Ramos (cell line): ENCODE data around the gene RRP1.

Experiments
- in situ Hi-C: fragments of 300-500 bp; cut with MboI; formaldehyde crosslinking; loops from one replicate; pipeline ENCODE4 v1.14.3; 2022; ENCODE audit warnings: low sequenced_read_pairs; ENCODE audit not compliant: unreplicated experiment

The RRP1 gene

DNA sequence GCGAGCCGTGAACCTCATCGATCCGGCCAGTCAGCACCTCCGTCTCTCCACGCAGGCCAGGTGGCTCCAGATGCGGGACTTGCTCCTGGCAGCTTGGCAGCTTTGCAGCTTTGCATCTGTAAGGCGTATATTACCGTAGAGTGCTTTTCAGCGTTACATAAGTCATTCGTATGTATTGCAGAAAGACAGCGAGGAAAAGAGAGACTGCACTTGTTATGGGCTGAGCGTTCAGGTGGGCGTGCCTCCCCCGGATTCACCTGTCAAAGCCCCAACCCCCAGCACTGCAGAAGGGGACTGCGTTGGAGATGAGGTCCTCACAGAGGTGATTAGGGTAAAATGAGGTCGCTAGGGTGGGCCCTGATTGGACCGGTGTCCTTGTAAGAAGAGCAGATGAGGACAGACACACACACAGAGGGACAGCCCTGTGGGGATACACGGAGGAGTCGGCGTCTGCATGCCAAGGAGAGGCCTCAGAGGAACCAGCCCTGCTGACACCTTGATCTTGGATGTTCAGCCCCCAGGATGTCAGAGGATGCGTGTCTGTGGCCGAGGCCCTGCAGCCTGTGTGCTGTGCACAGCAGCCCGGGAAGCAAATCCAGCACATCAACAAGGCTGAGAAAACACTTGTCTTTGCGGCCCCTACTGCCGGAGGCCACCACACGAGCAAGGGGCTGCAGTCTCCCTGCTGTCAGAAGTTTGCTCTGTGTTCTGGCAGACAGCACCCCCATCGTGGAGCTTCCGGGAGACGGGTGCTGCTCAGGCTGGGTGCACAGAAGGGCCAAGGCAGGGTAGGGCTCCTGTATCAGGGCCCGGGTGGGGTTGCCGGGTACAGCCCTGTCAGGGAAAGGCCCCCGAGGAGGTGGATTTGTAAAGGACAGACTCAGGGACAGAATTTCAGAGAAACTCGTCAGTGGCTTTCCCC, 64.7 kb downstream of the RRP1 start:
- in situ Hi-C loops = loop anchor here (25.0 kb wide), 1 partner anchor 1258 kb away; no protein-coding TSS in a partner anchor
